GM23338 (cell line): Measurements from ENCODE around the gene FAM163A. TPM values are rescaled to one million over a fixed set of nuclear protein-coding genes. Genes with fewer than 3 reads are reported as not detected.

Source experiments
- ATAC-seq: fragments of 200-7000 bp; cut with Tn5 transposase; 3 replicates; pipeline ENCODE4 v1.9.1; 2020
- DNase-seq: peaks from one replicate; pipeline ENCODE4 v3.0.0-alpha.2; 2015; ENCODE audit warnings: low spot score
- H2AFZ ChIP-seq: fragments of 200-600 bp; sonication (generic); 2 replicates; pipeline ENCODE4 v1.8.0; 2016; ENCODE audit warnings: antibody characterized with exemption, mild to moderate bottlenecking, moderate library complexity
- H3F3A ChIP-seq: fragments of 200-600 bp; sonication (generic); replicated peaks from 2 replicates; pipeline ENCODE4 v1.8.0; 2017; ENCODE audit warnings: antibody characterized with exemption, mixed run types, low read depth
- H3K27ac ChIP-seq: fragments of 200-600 bp; sonication (generic); 2 replicates; pipeline ENCODE4 v1.6.1; 2016; ENCODE audit warnings: low read depth
- H3K27me3 ChIP-seq: fragments of 200-600 bp; sonication (generic); 2 replicates; pipeline ENCODE4 v1.8.0; 2016; ENCODE audit warnings: mild to moderate bottlenecking, mixed run types, moderate library complexity; ENCODE audit not compliant: insufficient read depth
- H3K36me3 ChIP-seq: fragments of 200-600 bp; sonication (generic); 2 replicates; pipeline ENCODE4 v1.8.0; 2016; ENCODE audit warnings: mild to moderate bottlenecking; ENCODE audit not compliant: insufficient read depth
- H3K4me1 ChIP-seq: fragments of 200-600 bp; sonication (generic); 2 replicates; pipeline ENCODE4 v1.8.0; 2016; ENCODE audit warnings: mild to moderate bottlenecking, moderate library complexity; ENCODE audit not compliant: insufficient read depth
- H3K4me2 ChIP-seq: fragments of 200-600 bp; sonication (generic); 2 replicates; pipeline ENCODE4 v1.7.1; 2017; ENCODE audit warnings: mixed run types
- H3K4me3 ChIP-seq: fragments of 200-600 bp; sonication (generic); 2 replicates; pipeline ENCODE4 v1.6.1; 2016; ENCODE audit warnings: mixed run types
- H3K79me2 ChIP-seq: fragments of 200-600 bp; sonication (generic); replicated peaks from 2 replicates; pipeline ENCODE4 v1.8.0; 2017; ENCODE audit warnings: mild to moderate bottlenecking; ENCODE audit not compliant: insufficient read depth
- H3K9me2 ChIP-seq: fragments of 200-600 bp; sonication (generic); 2 replicates; pipeline ENCODE4 v1.8.0; 2017; ENCODE audit not compliant: insufficient read depth
- H4K20me1 ChIP-seq: fragments of 200-600 bp; sonication (generic); replicated peaks from 2 replicates; pipeline ENCODE4 v1.8.0; 2017; ENCODE audit warnings: mild to moderate bottlenecking; ENCODE audit not compliant: insufficient read depth
- H3K27ac Mint-ChIP-seq: 2 replicates; pipeline ENCODE4 v1.8.0; 2020; ENCODE audit warnings: inconsistent platforms, mild to moderate bottlenecking, moderate library complexity, mixed read lengths
- H3K27me3 Mint-ChIP-seq: 3 replicates; pipeline ENCODE4 v1.8.0; 2022; ENCODE audit warnings: low read depth, mild to moderate bottlenecking, moderate library complexity, mixed read lengths, inconsistent platforms; ENCODE audit not compliant: insufficient read depth, poor library complexity
- H3K36me3 Mint-ChIP-seq: 3 replicates; pipeline ENCODE4 v1.8.0; 2021; ENCODE audit warnings: low read depth, mild to moderate bottlenecking, inconsistent platforms, moderate library complexity, mixed read lengths
- H3K4me1 Mint-ChIP-seq: 3 replicates; pipeline ENCODE4 v1.8.0; 2020; ENCODE audit warnings: mild to moderate bottlenecking, inconsistent platforms, mixed read lengths
- H3K4me3 Mint-ChIP-seq: 3 replicates; pipeline ENCODE4 v1.8.0; 2021; ENCODE audit warnings: moderate library complexity, mild to moderate bottlenecking, inconsistent platforms, mixed read lengths
- H3K9me3 Mint-ChIP-seq: 3 replicates; pipeline ENCODE4 v1.8.0; 2020; ENCODE audit warnings: moderate library complexity, mild to moderate bottlenecking, inconsistent platforms, mixed read lengths
- CREB1 ChIP-seq: fragments of 250-450 bp; sonication (Bioruptor Pico); IDR thresholded peaks from 2 replicates; pipeline ENCODE4 v1.5.0; 2020; ENCODE audit warnings: low read depth, mild to moderate bottlenecking, moderate library complexity
- EZH2 ChIP-seq: fragments of 200-600 bp; sonication (generic); IDR thresholded peaks from one replicate; pipeline ENCODE4 v1.8.0; 2017; ENCODE audit warnings: antibody characterized with exemption, mild to moderate bottlenecking, low read depth; ENCODE audit not compliant: unreplicated experiment
- EZH2phosphoT487 ChIP-seq: fragments of 200-600 bp; sonication (generic); IDR thresholded peaks from one replicate; pipeline ENCODE4 v1.8.1; 2018; ENCODE audit warnings: antibody characterized with exemption; ENCODE audit not compliant: unreplicated experiment
- JUNB ChIP-seq: IDR thresholded peaks from one replicate; pipeline ENCODE4 v1.6.1; 2016; ENCODE audit warnings: antibody characterized with exemption; ENCODE audit not compliant: unreplicated experiment
- NANOG ChIP-seq: IDR thresholded peaks from 2 replicates; pipeline ENCODE4 v1.6.1; 2016; ENCODE audit warnings: antibody characterized with exemption, borderline replicate concordance
- POLR2AphosphoS5 ChIP-seq: IDR thresholded peaks from 2 replicates; pipeline ENCODE4 v1.6.1; 2016; ENCODE audit warnings: antibody characterized with exemption, low read depth
- STAT1 ChIP-seq: IDR thresholded peaks from one replicate; pipeline ENCODE4 v1.6.1; 2016; ENCODE audit warnings: antibody characterized with exemption; ENCODE audit not compliant: unreplicated experiment
- ZNF114 ChIP-seq: fragments of 250-450 bp; sonication (Bioruptor Pico); IDR thresholded peaks from 2 replicates; pipeline ENCODE4 v1.5.0; 2020; ENCODE audit warnings: mild to moderate bottlenecking, moderate library complexity
- ZNF331 ChIP-seq: fragments of 250-450 bp; sonication (Bioruptor Pico); IDR thresholded peaks from 2 replicates; pipeline ENCODE4 v1.5.0; 2020; ENCODE audit warnings: low read depth, mild to moderate bottlenecking, moderate library complexity
- polyA plus RNA-seq: library from polyadenylated mRNA; unstranded; fragments of >200 nt; fragmentation: Nextera tagmentation; extraction: Ambion mirVana; gene quantifications from 2 replicates; pipeline ENCODE4 v1.2.1, GENCODE V29; 2016
- total RNA-seq: library from RNA; depleted of rRNA; stranded (reverse); fragments of >200 nt; shearing (Covaris generic); gene quantifications from 2 replicates; pipeline ENCODE4 v1.2.3, GENCODE V29; 2014
- TF ChIP-seq, protein P1 (sequence below): fragments of 250-450 bp; sonication (Bioruptor Pico); IDR thresholded peaks from 2 replicates; pipeline ENCODE4 v1.5.0; 2020; ENCODE audit warnings: mild to moderate bottlenecking, moderate library complexity
- TF ChIP-seq, protein P2 (sequence below): IDR thresholded peaks from one replicate; pipeline ENCODE4 v1.6.1; 2018; ENCODE audit warnings: antibody characterized with exemption; ENCODE audit not compliant: unreplicated experiment
- TF ChIP-seq, protein P3 (sequence below): IDR thresholded peaks from 2 replicates; pipeline ENCODE4 v1.6.1; 2016; ENCODE audit warnings: antibody characterized with exemption
- TF ChIP-seq, protein P4 (sequence below), 2 experiments: fragments of 200-600 bp in 1 of 2; sonication (generic) in 1 of 2; conservative IDR thresholded peaks; 2 replicates each; pipeline versions ENCODE4 v1.5.1 to v1.6.1; 2016 to 2017; ENCODE audit warnings: antibody characterized with exemption in 2 of 2, low read depth in 2 of 2, mild to moderate bottlenecking in 2 of 2, moderate library complexity in 1 of 2

The FAM163A gene
- total and polyA plus RNA-seq, 2 experiments from 2014 or later = not detected

DNA sequence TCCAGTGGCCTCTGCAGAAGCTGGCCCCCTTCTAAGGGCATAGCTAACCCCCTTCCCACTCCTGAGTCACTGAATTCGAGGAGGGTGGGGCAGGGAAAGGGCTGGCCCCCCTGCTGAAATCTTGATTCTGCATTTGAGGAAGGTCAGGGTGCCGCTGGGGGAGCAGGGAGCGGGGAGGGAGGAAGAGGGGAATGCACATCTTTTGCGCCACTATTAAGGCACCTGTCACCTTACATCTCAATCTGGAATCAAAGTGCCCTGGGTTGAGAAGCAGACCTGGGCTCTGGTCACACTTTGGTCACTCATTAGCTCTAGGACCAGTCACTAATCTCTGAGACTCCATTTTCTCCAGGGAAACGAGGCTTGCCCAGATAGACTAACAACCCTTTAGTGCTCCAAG is 72.5 kb downstream of the FAM163A start:
- peaks cover 7% of the 10 kb centered on the region; the same call in 1 of the 2 replicates for H3K4me1 ChIP-seq
- H3K9me3 Mint-ChIP-seq = no peaks in the 10 kb centered on the region
- H3K36me3 ChIP-seq = no peaks in the 10 kb centered on the region
- no peak overlapping the region for H3K27ac ChIP-seq
- DNase-seq (no peak), ATAC-seq (no peak)
- H3K27me3 Mint-ChIP-seq = peaks cover 37% of the 10 kb centered on the region
- no peak overlapping the region for H3K27ac Mint-ChIP-seq
- peaks cover 12% of the 10 kb centered on the region for H3K4me1 Mint-ChIP-seq
- no peaks in the 10 kb centered on the region for H3K36me3 Mint-ChIP-seq
- H3K9me2 ChIP-seq = no peaks in the 10 kb centered on the region
- H3K27me3 ChIP-seq = peaks cover 14% of the 10 kb centered on the region; the same call in 1 of the 2 replicates
- H3F3A ChIP-seq = 0 out of 2 replicates have a peak, but pooled peaks cover 4% of the 10 kb centered on the region
- no peaks in the 10 kb centered on the region for H4K20me1 ChIP-seq
- H3K4me3 ChIP-seq = peak overlapping the region; percentile 77
- TF ChIP-seq, protein P1, sequence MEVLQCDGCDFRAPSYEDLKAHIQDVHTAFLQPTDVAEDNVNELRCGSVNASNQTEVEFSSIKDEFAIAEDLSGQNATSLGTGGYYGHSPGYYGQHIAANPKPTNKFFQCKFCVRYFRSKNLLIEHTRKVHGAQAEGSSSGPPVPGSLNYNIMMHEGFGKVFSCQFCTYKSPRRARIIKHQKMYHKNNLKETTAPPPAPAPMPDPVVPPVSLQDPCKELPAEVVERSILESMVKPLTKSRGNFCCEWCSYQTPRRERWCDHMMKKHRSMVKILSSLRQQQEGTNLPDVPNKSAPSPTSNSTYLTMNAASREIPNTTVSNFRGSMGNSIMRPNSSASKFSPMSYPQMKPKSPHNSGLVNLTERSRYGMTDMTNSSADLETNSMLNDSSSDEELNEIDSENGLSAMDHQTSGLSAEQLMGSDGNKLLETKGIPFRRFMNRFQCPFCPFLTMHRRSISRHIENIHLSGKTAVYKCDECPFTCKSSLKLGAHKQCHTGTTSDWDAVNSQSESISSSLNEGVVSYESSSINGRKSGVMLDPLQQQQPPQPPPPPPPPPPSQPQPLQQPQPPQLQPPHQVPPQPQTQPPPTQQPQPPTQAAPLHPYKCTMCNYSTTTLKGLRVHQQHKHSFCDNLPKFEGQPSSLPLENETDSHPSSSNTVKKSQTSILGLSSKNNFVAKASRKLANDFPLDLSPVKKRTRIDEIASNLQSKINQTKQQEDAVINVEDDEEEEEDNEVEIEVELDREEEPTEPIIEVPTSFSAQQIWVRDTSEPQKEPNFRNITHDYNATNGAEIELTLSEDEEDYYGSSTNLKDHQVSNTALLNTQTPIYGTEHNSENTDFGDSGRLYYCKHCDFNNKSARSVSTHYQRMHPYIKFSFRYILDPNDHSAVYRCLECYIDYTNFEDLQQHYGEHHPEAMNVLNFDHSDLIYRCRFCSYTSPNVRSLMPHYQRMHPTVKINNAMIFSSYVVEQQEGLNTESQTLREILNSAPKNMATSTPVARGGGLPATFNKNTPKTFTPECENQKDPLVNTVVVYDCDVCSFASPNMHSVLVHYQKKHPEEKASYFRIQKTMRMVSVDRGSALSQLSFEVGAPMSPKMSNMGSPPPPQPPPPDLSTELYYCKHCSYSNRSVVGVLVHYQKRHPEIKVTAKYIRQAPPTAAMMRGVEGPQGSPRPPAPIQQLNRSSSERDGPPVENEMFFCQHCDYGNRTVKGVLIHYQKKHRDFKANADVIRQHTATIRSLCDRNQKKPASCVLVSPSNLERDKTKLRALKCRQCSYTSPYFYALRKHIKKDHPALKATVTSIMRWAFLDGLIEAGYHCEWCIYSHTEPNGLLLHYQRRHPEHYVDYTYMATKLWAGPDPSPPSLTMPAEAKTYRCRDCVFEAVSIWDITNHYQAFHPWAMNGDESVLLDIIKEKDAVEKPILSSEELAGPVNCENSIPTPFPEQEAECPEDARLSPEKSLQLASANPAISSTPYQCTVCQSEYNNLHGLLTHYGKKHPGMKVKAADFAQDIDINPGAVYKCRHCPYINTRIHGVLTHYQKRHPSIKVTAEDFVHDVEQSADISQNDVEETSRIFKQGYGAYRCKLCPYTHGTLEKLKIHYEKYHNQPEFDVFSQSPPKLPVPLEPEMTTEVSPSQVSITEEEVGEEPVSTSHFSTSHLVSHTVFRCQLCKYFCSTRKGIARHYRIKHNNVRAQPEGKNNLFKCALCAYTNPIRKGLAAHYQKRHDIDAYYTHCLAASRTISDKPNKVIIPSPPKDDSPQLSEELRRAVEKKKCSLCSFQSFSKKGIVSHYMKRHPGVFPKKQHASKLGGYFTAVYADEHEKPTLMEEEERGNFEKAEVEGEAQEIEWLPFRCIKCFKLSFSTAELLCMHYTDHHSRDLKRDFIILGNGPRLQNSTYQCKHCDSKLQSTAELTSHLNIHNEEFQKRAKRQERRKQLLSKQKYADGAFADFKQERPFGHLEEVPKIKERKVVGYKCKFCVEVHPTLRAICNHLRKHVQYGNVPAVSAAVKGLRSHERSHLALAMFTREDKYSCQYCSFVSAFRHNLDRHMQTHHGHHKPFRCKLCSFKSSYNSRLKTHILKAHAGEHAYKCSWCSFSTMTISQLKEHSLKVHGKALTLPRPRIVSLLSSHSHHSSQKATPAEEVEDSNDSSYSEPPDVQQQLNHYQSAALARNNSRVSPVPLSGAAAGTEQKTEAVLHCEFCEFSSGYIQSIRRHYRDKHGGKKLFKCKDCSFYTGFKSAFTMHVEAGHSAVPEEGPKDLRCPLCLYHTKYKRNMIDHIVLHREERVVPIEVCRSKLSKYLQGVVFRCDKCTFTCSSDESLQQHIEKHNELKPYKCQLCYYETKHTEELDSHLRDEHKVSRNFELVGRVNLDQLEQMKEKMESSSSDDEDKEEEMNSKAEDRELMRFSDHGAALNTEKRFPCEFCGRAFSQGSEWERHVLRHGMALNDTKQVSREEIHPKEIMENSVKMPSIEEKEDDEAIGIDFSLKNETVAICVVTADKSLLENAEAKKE (CRISPR knock-in tag) = no peak
- TF ChIP-seq STAT1 = no peak
- TF ChIP-seq CREB1 (CRISPR knock-in tag) = no peak
- no peak for TF ChIP-seq EZH2phosphoT487
- TF ChIP-seq NANOG = no peak
- TF ChIP-seq ZNF331 (CRISPR knock-in tag) = no peak
- TF ChIP-seq, protein P2, sequence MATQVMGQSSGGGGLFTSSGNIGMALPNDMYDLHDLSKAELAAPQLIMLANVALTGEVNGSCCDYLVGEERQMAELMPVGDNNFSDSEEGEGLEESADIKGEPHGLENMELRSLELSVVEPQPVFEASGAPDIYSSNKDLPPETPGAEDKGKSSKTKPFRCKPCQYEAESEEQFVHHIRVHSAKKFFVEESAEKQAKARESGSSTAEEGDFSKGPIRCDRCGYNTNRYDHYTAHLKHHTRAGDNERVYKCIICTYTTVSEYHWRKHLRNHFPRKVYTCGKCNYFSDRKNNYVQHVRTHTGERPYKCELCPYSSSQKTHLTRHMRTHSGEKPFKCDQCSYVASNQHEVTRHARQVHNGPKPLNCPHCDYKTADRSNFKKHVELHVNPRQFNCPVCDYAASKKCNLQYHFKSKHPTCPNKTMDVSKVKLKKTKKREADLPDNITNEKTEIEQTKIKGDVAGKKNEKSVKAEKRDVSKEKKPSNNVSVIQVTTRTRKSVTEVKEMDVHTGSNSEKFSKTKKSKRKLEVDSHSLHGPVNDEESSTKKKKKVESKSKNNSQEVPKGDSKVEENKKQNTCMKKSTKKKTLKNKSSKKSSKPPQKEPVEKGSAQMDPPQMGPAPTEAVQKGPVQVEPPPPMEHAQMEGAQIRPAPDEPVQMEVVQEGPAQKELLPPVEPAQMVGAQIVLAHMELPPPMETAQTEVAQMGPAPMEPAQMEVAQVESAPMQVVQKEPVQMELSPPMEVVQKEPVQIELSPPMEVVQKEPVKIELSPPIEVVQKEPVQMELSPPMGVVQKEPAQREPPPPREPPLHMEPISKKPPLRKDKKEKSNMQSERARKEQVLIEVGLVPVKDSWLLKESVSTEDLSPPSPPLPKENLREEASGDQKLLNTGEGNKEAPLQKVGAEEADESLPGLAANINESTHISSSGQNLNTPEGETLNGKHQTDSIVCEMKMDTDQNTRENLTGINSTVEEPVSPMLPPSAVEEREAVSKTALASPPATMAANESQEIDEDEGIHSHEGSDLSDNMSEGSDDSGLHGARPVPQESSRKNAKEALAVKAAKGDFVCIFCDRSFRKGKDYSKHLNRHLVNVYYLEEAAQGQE = no peak
- no peak for TF ChIP-seq JUNB
- TF ChIP-seq, protein P3, sequence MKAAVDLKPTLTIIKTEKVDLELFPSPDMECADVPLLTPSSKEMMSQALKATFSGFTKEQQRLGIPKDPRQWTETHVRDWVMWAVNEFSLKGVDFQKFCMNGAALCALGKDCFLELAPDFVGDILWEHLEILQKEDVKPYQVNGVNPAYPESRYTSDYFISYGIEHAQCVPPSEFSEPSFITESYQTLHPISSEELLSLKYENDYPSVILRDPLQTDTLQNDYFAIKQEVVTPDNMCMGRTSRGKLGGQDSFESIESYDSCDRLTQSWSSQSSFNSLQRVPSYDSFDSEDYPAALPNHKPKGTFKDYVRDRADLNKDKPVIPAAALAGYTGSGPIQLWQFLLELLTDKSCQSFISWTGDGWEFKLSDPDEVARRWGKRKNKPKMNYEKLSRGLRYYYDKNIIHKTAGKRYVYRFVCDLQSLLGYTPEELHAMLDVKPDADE = no peak
- TF ChIP-seq ZNF114 (CRISPR knock-in tag) = no peak
- TF ChIP-seq EZH2 = no peak
- TF ChIP-seq, protein P4, sequence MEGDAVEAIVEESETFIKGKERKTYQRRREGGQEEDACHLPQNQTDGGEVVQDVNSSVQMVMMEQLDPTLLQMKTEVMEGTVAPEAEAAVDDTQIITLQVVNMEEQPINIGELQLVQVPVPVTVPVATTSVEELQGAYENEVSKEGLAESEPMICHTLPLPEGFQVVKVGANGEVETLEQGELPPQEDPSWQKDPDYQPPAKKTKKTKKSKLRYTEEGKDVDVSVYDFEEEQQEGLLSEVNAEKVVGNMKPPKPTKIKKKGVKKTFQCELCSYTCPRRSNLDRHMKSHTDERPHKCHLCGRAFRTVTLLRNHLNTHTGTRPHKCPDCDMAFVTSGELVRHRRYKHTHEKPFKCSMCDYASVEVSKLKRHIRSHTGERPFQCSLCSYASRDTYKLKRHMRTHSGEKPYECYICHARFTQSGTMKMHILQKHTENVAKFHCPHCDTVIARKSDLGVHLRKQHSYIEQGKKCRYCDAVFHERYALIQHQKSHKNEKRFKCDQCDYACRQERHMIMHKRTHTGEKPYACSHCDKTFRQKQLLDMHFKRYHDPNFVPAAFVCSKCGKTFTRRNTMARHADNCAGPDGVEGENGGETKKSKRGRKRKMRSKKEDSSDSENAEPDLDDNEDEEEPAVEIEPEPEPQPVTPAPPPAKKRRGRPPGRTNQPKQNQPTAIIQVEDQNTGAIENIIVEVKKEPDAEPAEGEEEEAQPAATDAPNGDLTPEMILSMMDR (conservative IDR thresholded peaks at IDR 0.05; ENCODE audit: low read depth in 2 of 2) = no peak
- no peak for TF ChIP-seq POLR2AphosphoS5
- peak overlapping the region; percentile 99 for H2AFZ ChIP-seq
- peak overlapping the region; percentile 78 for H3K4me2 ChIP-seq
- peak overlapping the region; percentile 90 for H3K4me3 Mint-ChIP-seq
- H3K79me2 ChIP-seq = no peaks in the 10 kb centered on the region
